SK-N-SH (cell line): ENCODE data around the gene ALPK3. TPM values are rescaled to one million over a fixed set of nuclear protein-coding genes. Genes with fewer than 3 reads are reported as not detected.

Experiments
- CTCF ChIA-PET: fragments of 300-600, 350-600 bp; formaldehyde crosslinking; extraction: SDS; loops from one replicate; lab custom pipeline; 2021; lab: Yijun Ruan, JAX
- POLR2A ChIA-PET: fragments of 350-600 bp; sonication (Branson Sonifier 250); formaldehyde crosslinking; extraction: SDS; loops from one replicate; lab custom pipeline; 2020; ENCODE audit warnings: antibody characterized with exemption, inconsistent platforms; lab: Yijun Ruan, JAX
- DNase-seq: peaks from one replicate; pipeline ENCODE4 v3.0.0; 2012
- H2AFZ ChIP-seq: fragments of 200-600 bp; sonication (generic); 2 replicates; pipeline ENCODE4 v1.8.1; 2016; ENCODE audit warnings: antibody characterized with exemption, mild to moderate bottlenecking, low read depth
- H3F3A ChIP-seq: fragments of 200-600 bp; sonication (generic); replicated peaks from 2 replicates; pipeline ENCODE3; 2016; ENCODE audit warnings: antibody characterized with exemption, mild to moderate bottlenecking; ENCODE audit not compliant: insufficient read depth
- H3K27ac ChIP-seq, 2 experiments: fragments of 200-500 bp in 1 of 2; fragments of 200-600 bp in 1 of 2; sonication (Bioruptor generic) in 1 of 2; sonication (generic), shearing (Covaris generic) in 1 of 2; 2 replicates each; pipeline versions ENCODE4 v1.5.1 to v1.6.1; 2014 to 2016; ENCODE audit warnings: low read depth in 2 of 2, inconsistent platforms in 1 of 2, low read length in 1 of 2, mild to moderate bottlenecking in 1 of 2, mixed read lengths in 1 of 2
- H3K27me3 ChIP-seq: fragments of 200-600 bp; sonication (generic), shearing (Covaris generic); 2 replicates; pipeline ENCODE4 v1.6.1; 2016; ENCODE audit warnings: mixed run types; ENCODE audit not compliant: insufficient read depth
- H3K36me3 ChIP-seq, 2 experiments: fragments of 200-500 bp in 1 of 2; fragments of 200-600 bp in 1 of 2; sonication (Bioruptor generic) in 1 of 2; sonication (generic) in 1 of 2; replicated peaks in 1 of 2; 2 replicates each; pipeline versions ENCODE3 to v1.5.1; 2014 to 2016; ENCODE audit warnings: low read length in 1 of 2, mild to moderate bottlenecking in 1 of 2; ENCODE audit not compliant: insufficient read depth in 2 of 2, control insufficient read depth in 1 of 2
- H3K4me1 ChIP-seq, 2 experiments: fragments of 200-500 bp in 1 of 2; fragments of 200-600 bp in 1 of 2; sonication (Bioruptor generic) in 1 of 2; sonication (generic), shearing (Covaris generic) in 1 of 2; 2 replicates each; pipeline versions ENCODE4 v1.5.1 to v1.6.1; 2014 to 2016; ENCODE audit warnings: low read depth in 1 of 2, low read length in 1 of 2, mixed run types in 1 of 2; ENCODE audit not compliant: insufficient read depth in 2 of 2, control insufficient read depth in 1 of 2
- H3K4me2 ChIP-seq: fragments of 200-600 bp; sonication (generic), shearing (Covaris generic); 2 replicates; pipeline ENCODE4 v1.6.1; 2017; ENCODE audit warnings: mixed run types
- H3K4me3 ChIP-seq, 2 experiments: fragments of 200-500 bp in 1 of 2; fragments of 200-600 bp in 1 of 2; sonication (Bioruptor generic) in 1 of 2; sonication (generic), shearing (Covaris generic) in 1 of 2; 2 replicates each; pipeline versions ENCODE4 v1.5.1 to v1.8.1; 2014 to 2016; ENCODE audit warnings: low read depth in 2 of 2, inconsistent platforms in 1 of 2, low read length in 1 of 2, mild to moderate bottlenecking in 1 of 2, mixed read lengths in 1 of 2, moderate library complexity in 1 of 2
- H3K79me2 ChIP-seq: fragments of 200-600 bp; sonication (generic); 2 replicates; pipeline ENCODE4 v1.8.1; 2017; ENCODE audit warnings: mild to moderate bottlenecking; ENCODE audit not compliant: insufficient read depth
- H3K9ac ChIP-seq: fragments of 200-600 bp; sonication (generic); 2 replicates; pipeline ENCODE4 v1.6.1; 2017; ENCODE audit warnings: mixed run types
- H3K9me2 ChIP-seq: fragments of 200-600 bp; sonication (generic); 2 replicates; pipeline ENCODE4 v1.6.1; 2017; ENCODE audit warnings: mixed run types
- H3K9me3 ChIP-seq: fragments of 200-600 bp; sonication (generic); 2 replicates; pipeline ENCODE4 v1.6.1; 2017; ENCODE audit warnings: mixed run types, mild to moderate bottlenecking, moderate library complexity
- H4K20me1 ChIP-seq: fragments of 200-600 bp; sonication (generic); 2 replicates; pipeline ENCODE4 v1.6.1; 2017; ENCODE audit warnings: mild to moderate bottlenecking, mixed run types; ENCODE audit not compliant: insufficient read depth
- CHD2 ChIP-seq: fragments of 150-350 bp; IDR thresholded peaks from 2 replicates; pipeline ENCODE4 v1.6.1; 2018; ENCODE audit warnings: low read length; ENCODE audit not compliant: partially characterized antibody
- CTCF ChIP-seq: fragments of 200-600 bp; sonication (generic); IDR thresholded peaks from 2 replicates; pipeline ENCODE4 v1.6.1; 2017; ENCODE audit warnings: antibody characterized with exemption, mild to moderate bottlenecking, moderate library complexity
- ELF1 ChIP-seq: IDR thresholded peaks from 2 replicates; pipeline ENCODE4 v1.4.0; 2012
- EP300 ChIP-seq, 2 experiments: IDR thresholded peaks; 2 replicates each; pipeline versions ENCODE4 v1.4.0 to v1.6.1; 2012; ENCODE audit warnings: borderline replicate concordance in 1 of 2, low read depth in 1 of 2, low read length in 1 of 2
- EZH2phosphoT487 ChIP-seq: fragments of 200-600 bp; sonication (generic); IDR thresholded peaks from 2 replicates; pipeline ENCODE4 v1.6.1; 2017; ENCODE audit warnings: low read depth, mixed run types, mild to moderate bottlenecking, antibody characterized with exemption, moderate library complexity, borderline replicate concordance
- FOSL2 ChIP-seq: IDR thresholded peaks from 2 replicates; pipeline ENCODE4 v1.4.0; 2012; ENCODE audit warnings: low read depth, mild to moderate bottlenecking, moderate library complexity, borderline replicate concordance
- FOXM1 ChIP-seq: IDR thresholded peaks from 2 replicates; pipeline ENCODE4 v1.4.0; 2012; ENCODE audit warnings: low read depth, mild to moderate bottlenecking
- GABPA ChIP-seq: IDR thresholded peaks from 2 replicates; pipeline ENCODE4 v1.4.0; 2012; ENCODE audit warnings: low read depth, mild to moderate bottlenecking
- MAX ChIP-seq: IDR thresholded peaks from 2 replicates; pipeline ENCODE4 v1.4.0; 2012; ENCODE audit warnings: low read depth
- NFIC ChIP-seq: IDR thresholded peaks from 2 replicates; pipeline ENCODE4 v1.4.0; 2012; ENCODE audit warnings: borderline replicate concordance
- PBX3 ChIP-seq: IDR thresholded peaks from 2 replicates; pipeline ENCODE4; 2012
- RAD21 ChIP-seq: IDR thresholded peaks from 2 replicates; pipeline ENCODE4 v1.6.1; 2012; ENCODE audit warnings: mild to moderate bottlenecking, low read length
- RFX5 ChIP-seq: IDR thresholded peaks from 2 replicates; pipeline ENCODE4 v1.6.1; 2012; ENCODE audit warnings: mild to moderate bottlenecking, improper control_type of control experiment, low read length
- USF1 ChIP-seq: IDR thresholded peaks from 2 replicates; pipeline ENCODE4 v1.4.0; 2012; ENCODE audit warnings: low read depth, borderline replicate concordance
- USF2 ChIP-seq: fragments of 150-350 bp; IDR thresholded peaks from 2 replicates; pipeline ENCODE4 v1.6.1; 2017; ENCODE audit warnings: antibody characterized with exemption, low read length, low read depth, borderline replicate concordance
- ZBTB33 ChIP-seq: IDR thresholded peaks from 2 replicates; pipeline ENCODE4 v1.4.0; 2012; ENCODE audit warnings: low read depth, borderline replicate concordance
- WGBS: methylation state at CpG from one replicate; pipeline ENCODE4 v1.1.6; 2017; ENCODE audit warnings: low lambda C conversion rate; 5-methylcytosine and 5-hydroxymethylcytosine counted together
- polyA plus RNA-seq, 3 experiments: library from polyadenylated mRNA; depleted of rRNA; stranded (reverse); fragments of >200 nt; gene quantifications; 2 replicates each; pipeline ENCODE4 v1.2.3, GENCODE V29; 2012

Gene ALPK3
- polyA plus RNA-seq, 1 of the 3 experiments (the other 2 are of a cell fraction): 0.16 TPM

GRCh38 chr15:84784262-84784661, 32.9 kb upstream of the ALPK3 start:
- peaks cover 80% of the 10 kb centered on the region for H3K79me2 ChIP-seq
- WGBS: 92% methylated on average over 12 of the region's 17 CpGs
- peaks cover 48 to 49% of the 10 kb centered on the region in 2 experiments for H3K36me3 ChIP-seq
- no peak overlapping the region for H2AFZ ChIP-seq
- POLR2A ChIA-PET: no interaction called here
- no peak overlapping the region for H3K9ac ChIP-seq
- no peak overlapping the region for H3K4me2 ChIP-seq
- no peaks in the 10 kb centered on the region for H3K9me2 ChIP-seq
- CTCF ChIA-PET: no interaction called here
- peaks cover 28% of the 10 kb centered on the region for H4K20me1 ChIP-seq
- DNase-seq: no peak
- H3F3A ChIP-seq: peaks cover 7% of the 10 kb centered on the region
- H3K27me3 ChIP-seq: no peaks in the 10 kb centered on the region
- H3K4me1 ChIP-seq: peaks cover 0 to 3% of the 10 kb centered on the region in 2 experiments; a peak in 1 of 4 replicates
- H3K4me3 ChIP-seq: no peak overlapping the region
- TF ChIP-seq CHD2 (no peak), ZBTB33 (no peak), CTCF (no peak), RFX5 (no peak), ELF1 (no peak), EP300 (IDR thresholded peaks at IDR 0.05; ENCODE audit: borderline replicate concordance in 1 of 2, low read depth in 1 of 2, low read length in 1 of 2) (no peak), MAX (no peak), USF1 (no peak), GABPA (no peak)
- H3K27ac ChIP-seq: no peak overlapping the region
- no peaks in the 10 kb centered on the region for H3K9me3 ChIP-seq

GRCh38 chr15:84785053-84785452, 32.1 kb upstream of the ALPK3 start:
- no peak overlapping the region for H3K27ac ChIP-seq
- H2AFZ ChIP-seq: no peak overlapping the region
- H3K4me2 ChIP-seq: no peak overlapping the region
- ChIA-PET POLR2A (no interaction called here), CTCF (no interaction called here)
- H3K4me3 ChIP-seq: no peak overlapping the region
- no peaks in the 10 kb centered on the region for H3K9me3 ChIP-seq
- H3K27me3 ChIP-seq: no peaks in the 10 kb centered on the region
- peaks cover 32% of the 10 kb centered on the region for H4K20me1 ChIP-seq
- peaks cover 80% of the 10 kb centered on the region for H3K79me2 ChIP-seq
- H3K9me2 ChIP-seq: no peaks in the 10 kb centered on the region
- no peak for DNase-seq
- peaks cover 0 to 3% of the 10 kb centered on the region in 2 experiments; a peak in 1 of 4 replicates for H3K4me1 ChIP-seq
- H3K36me3 ChIP-seq: peaks cover 48 to 49% of the 10 kb centered on the region in 2 experiments
- no peak overlapping the region for H3K9ac ChIP-seq
- peaks cover 1% of the 10 kb centered on the region for H3F3A ChIP-seq
- 90% methylated on average over 5 of the region's 5 CpGs for WGBS
- TF ChIP-seq PBX3 (no peak), USF2 (no peak), ZBTB33 (no peak), EP300 (IDR thresholded peaks at IDR 0.05; ENCODE audit: borderline replicate concordance in 1 of 2, low read depth in 1 of 2, low read length in 1 of 2) (no peak), FOSL2 (no peak), RAD21 (no peak), NFIC (no peak), GABPA (no peak), FOXM1 (no peak), EZH2phosphoT487 (no peak)
